Astrocyte of the spinal cord (primary cell): ENCODE results near the gene KIF25.

Source experiments
- DNase-seq: peaks from one replicate; pipeline ENCODE4 v3.0.0; 2011; ENCODE audit warnings: low read depth, low spot score
- H3K4me3 ChIP-seq: 2 replicates; pipeline ENCODE4 v1.5.1; 2011; ENCODE audit warnings: low read depth, mild to moderate bottlenecking, low read length, moderate library complexity
- CTCF ChIP-seq: IDR thresholded peaks from 2 replicates; pipeline ENCODE4 v1.5.1; 2012; ENCODE audit warnings: low read depth, mild to moderate bottlenecking, low read length, inconsistent platforms
- in situ Hi-C: cut with HindIII; loops from 2 replicates; pipeline ENCODE4 v1.10.0; 2017; ENCODE audit warnings: low sequenced_read_pairs

The KIF25 gene

GRCh38 chr6:168021581-168021980 is 24.1 kb downstream of the KIF25 start:
- no peak for DNase-seq
- H3K4me3 ChIP-seq, result no peak overlapping the region
- in situ Hi-C loops, result no loop called here
- TF ChIP-seq CTCF, result no peak

GRCh38 chr6:168022488-168023321 is 25.2 kb downstream of the KIF25 start:
- DNase-seq, result no peak
- in situ Hi-C loops, result no loop called here
- TF ChIP-seq CTCF, result no peak
- H3K4me3 ChIP-seq, result no peak overlapping the region

GRCh38 chr6:168024951-168025510 is 27.6 kb downstream of the KIF25 start:
- H3K4me3 ChIP-seq, result no peak overlapping the region
- in situ Hi-C loops, result no loop called here
- DNase-seq, result no peak
- TF ChIP-seq CTCF, result no peak

- in situ Hi-C loops, result no loop called here
- TF ChIP-seq CTCF, result no peak
- no peak overlapping the region for H3K4me3 ChIP-seq
- no peak for DNase-seq
Measured at GRCh38 chr6:168025831-168026710, 28.6 kb downstream of the KIF25 start.

- no peak for TF ChIP-seq CTCF
- DNase-seq, result no peak
- in situ Hi-C loops, result no loop called here
- no peak overlapping the region for H3K4me3 ChIP-seq
Measured at GRCh38 chr6:168026925-168027324, 29.5 kb downstream of the KIF25 start.

GRCh38 chr6:168027521-168027920 is 30.1 kb downstream of the KIF25 start:
- in situ Hi-C loops, result no loop called here
- no peak overlapping the region for H3K4me3 ChIP-seq
- no peak for DNase-seq
- no peak for TF ChIP-seq CTCF
